T1000 (cell line): Measurements from ENCODE around the gene TNFSF10.
"Not testable (repeated sequence)": the region's sequence is repeated elsewhere in the genome, so short reads cannot be mapped to it uniquely, and the experiment has no call there.

ENCODE experiments used
- DNase-seq: peaks from one replicate; lab custom pipeline; 2025; ENCODE audit warnings: mixed read lengths; lab: John Stamatoyannopoulos, UW

The TNFSF10 gene

GRCh38 chr3:172522871-172523818 is at the start of gene TNFSF10:
Gene TNFSF10 (minus strand): TSS chr3:172523430. CDS start chr3:172523384, 46 bp downstream.
- no peak for DNase-seq

DNA sequence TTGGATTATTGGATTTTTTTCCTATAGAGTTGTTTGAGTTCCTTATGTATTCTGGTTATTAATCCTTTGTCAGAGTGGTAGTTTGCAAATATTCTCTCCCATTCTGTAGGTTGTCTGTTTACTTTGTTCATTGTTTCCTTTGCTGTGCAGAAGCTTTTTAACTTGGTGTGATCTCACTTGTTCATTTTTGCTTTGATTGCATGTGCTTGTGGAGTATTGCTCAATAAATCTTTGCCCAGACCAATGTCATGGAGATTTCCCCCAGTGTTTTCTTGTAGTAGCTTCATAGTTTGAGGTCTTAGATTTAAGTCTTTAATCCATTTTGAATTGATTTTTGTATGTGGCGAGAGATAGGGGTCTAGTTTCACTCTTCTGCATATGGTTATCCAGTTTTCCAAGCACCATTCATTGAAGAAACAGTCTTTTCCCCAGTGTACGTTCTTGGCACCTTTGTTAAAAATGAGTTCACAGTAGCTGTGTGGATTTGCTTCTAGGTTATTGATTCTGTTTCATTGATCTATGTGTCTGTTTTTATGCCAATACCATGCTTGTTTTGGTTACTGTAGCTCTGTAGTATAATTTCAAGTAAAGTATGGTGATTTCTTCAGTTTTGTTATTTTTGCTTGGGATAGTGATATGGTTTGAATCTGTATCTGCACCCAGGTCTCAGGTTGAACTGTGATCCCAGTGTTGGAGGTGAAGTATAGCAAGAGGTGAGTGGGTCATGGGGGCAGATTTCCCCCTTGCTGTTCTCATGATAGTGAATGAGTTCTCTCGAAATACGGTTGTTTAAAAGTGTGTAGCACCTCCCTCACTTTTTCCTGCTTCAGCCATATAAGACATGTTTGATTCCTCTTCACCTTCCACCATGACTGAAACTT is 46.1 kb upstream of the TNFSF10 start:
- no peak for DNase-seq

DNA sequence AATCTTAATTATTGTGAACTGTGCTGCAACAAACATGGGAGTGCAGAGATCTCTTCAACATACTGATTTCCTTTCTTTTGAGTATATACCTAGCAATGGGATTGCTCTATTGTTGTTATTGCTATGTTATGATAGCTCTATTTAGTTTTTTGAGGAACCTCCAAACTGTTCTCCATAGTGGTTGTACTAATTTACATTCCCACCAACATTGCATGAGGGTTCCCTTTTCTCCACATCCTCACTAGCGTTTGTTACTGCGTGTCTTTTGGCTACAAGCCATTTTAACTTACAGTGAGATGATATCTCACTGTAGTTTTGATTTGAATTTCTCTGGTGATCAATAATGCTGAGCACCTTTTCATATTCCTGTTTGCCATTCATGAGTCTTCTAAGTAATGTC is 45.5 kb upstream of the TNFSF10 start:
- DNase-seq = no peak

DNA sequence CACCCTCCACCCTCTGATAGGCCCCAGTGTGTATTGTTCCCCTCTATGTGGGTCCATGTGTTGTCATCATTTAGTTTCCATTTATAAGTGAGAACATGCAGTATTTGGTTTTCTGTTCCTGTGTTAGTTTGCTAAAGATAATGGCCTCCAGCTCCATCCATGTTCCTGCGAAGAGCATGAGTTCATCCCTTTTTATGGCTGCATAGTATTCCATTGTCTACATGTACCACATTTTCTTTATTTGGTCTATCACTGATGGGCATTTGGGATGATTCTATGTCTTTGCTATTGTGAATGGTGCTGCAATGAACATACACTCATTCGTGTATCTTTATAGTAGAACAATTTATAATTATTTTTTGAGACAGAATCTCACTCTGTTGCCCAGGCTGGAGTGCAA is 43.6 kb upstream of the TNFSF10 start:
- not testable (repeated sequence) for DNase-seq

DNA sequence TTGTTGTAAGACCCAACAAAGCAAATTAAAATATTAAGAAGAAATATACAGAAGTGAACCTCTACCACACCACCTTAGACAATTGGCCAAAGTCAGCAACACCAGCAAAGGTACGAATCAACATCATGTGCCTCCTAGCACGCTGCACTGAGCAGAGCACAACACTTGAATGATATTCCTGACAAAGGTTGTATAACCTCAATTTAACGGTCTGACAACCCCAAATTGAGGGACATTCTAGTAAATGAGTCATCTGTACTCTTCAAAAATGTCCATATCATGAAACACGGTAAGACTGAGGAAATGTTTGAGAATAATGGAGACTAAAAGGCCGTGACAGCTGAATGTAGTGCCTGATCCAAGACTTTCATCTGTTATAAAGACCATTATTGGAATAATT is 41.3 kb upstream of the TNFSF10 start:
- no peak for DNase-seq

DNA sequence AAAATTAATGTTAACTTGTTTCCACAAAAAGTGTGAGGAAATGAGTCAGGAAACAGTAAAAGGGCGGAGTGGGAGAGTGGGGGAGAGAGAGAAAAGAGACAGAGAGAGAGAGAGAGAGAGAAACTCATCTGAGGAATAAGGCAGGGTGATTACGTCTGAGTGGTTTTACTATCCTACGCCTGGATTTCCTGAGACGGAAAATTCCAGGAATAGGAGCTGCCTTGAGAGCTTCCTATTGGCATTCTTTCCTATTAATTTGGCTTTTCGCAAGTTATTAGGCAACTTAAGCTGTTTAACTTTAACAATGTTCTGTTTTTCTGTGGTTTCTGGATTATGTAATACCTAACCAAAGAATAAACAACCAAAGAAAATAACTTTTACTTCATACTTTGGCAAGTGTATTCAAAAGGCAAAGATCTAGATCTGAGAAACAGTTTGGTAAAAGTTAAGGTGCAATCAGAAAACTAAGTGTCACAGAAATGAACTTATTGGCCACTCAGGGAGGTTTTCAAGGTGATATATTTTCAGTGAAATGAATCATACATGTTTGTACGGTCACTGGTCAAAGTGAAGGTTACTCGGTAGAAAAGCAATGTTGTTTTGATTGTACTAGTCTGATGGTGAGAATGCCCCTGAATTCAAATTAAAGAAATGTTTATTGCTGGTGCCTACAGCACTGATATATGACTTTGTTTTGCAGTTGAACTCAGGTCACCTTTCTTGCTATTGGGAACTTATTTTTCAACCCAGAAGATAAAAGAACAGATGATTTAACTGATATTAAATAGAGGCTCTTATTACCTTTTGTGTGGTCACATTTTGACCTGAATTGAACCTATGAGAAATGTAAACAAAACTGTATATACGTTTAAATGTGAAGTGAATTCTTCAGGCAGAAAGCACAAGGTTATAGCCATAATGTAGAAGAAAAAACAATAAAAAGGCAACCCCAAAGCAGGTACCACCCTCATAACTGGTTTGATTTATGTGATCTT is 39.9 kb upstream of the TNFSF10 start:
- DNase-seq = peak; percentile 5

DNA sequence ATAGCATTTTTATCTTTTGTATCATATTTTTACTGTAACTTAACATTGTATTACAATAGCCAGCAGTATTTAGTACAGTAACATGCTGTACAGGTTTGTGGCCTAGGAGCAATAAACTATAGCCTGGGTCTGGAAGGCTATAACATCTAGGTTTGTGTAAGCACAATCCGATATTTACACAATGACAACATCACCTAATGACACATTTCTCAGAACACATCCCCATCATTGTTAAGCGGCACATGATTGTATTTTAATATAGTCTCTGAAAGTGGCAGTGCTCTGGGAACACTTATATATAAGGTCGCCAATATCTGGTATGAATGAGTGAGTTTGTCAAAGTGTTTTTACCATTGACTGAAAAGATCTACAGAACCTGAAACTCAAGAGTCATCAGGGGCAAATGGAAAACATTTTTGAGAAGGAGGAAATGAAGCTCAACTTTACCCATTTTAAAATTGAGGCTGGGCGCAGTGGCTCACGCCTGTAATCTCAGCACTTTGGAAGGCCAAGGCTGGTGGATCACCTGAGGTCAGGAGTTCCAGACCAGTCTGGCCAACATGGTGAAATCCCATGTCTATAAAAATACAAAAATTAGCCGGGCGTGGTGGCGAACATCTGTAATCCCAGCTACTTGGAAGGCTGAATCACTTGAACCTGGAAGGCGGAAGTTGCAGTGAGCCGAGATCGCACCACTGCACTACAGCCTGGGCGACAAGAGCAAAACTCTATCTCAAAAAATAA is 38.8 kb upstream of the TNFSF10 start:
- DNase-seq = no peak

GRCh38 chr3:172560586-172560985 is 37.4 kb upstream of the TNFSF10 start:
- no peak for DNase-seq

DNA sequence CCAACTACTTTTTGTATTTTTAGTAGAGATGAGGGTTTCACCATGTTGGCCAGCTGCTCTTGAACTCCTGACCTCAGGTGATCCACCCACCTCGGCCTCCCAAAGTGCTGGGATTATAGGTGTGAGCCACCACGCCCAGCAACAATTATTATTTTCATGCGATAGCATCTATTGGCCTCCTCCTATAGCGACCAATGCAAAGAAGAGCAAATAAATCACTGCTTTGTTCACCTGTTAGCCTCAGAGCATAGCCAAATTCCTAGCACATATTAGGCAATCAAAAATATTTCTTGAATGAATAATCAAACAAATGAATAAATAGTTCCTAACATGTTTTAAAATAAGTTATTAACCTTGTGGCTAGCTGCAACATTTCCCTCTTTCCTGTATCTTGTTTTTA is 36.8 kb upstream of the TNFSF10 start:
- DNase-seq = no peak

GRCh38 chr3:172559020-172559419 is 35.8 kb upstream of the TNFSF10 start:
- no peak for DNase-seq

- no peak for DNase-seq
Observed at GRCh38 chr3:172557515-172558220, 34.4 kb upstream of the TNFSF10 start.

- no peak for DNase-seq
Observed at GRCh38 chr3:172553526-172554252, 30.5 kb upstream of the TNFSF10 start.

- no peak for DNase-seq
Observed at GRCh38 chr3:172552607-172553006, 29.4 kb upstream of the TNFSF10 start.

- DNase-seq = no peak
Observed at GRCh38 chr3:172551874-172552273, 28.6 kb upstream of the TNFSF10 start.

GRCh38 chr3:172550347-172550943 is 27.2 kb upstream of the TNFSF10 start:
- peak; percentile 59 for DNase-seq

DNA sequence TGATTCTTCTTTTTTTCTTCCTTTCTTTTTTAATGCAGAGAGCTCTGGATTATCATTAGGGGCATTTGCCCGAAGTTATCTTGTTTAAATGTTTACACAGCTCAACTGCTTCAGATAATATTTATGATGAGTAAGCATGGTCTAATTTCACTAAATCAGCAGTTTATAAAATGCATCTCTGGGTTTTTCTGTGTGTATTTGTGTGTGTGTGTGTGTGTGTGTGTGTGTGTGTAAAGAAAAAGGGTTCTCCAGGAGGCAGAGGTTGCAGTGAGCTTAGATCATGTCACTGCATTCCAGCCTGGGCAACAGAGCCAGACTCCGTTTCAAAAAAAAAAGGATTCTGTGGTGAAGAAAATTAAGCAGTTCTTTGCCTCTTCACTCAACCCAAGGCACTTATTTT is 25.9 kb upstream of the TNFSF10 start:
- no peak for DNase-seq

GRCh38 chr3:172546628-172547214 is 23.5 kb upstream of the TNFSF10 start:
- DNase-seq = no peak

DNA sequence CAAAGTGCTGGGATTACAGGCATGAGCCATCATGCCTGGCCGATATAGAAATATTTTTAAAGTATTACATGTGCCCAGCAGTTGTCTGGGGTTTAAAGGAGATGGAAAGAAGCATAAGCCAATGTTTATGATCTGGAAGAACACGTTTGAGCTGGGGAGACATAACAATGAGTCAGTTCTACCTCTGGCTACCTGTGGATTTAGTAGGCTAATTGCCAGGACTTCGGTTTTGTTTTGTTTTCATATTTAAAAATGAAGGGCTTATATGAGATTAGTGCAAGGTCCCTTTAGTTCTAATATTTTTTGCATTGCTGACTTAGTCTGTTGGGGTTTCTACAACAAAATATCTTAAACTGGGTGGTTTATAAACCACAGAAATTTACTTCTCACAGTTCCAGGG is 22.9 kb upstream of the TNFSF10 start:
- DNase-seq = no peak

GRCh38 chr3:172544404-172544803 is 21.2 kb upstream of the TNFSF10 start:
- no peak for DNase-seq
